Endodermal cell (in vitro differentiated cells): ENCODE measurements around the gene AGPAT3. TPM values are rescaled to one million over a fixed set of nuclear protein-coding genes. Genes with fewer than 3 reads are reported as not detected.
"Not testable (repeated sequence)": the region's sequence is repeated elsewhere in the genome, so short reads cannot be mapped to it uniquely, and the experiment has no call there.

Experiments
- DNase-seq: peaks from one replicate; pipeline ENCODE4 v3.0.0-alpha.2; 2017
- H3K27ac ChIP-seq: 2 replicates; pipeline ENCODE4 v1.5.1; 2013; ENCODE audit warnings: mild to moderate bottlenecking, low read depth, low read length, moderate library complexity
- H3K27me3 ChIP-seq: 2 replicates; pipeline ENCODE4 v1.6.1; 2013; ENCODE audit warnings: mild to moderate bottlenecking, low read length, moderate library complexity; ENCODE audit not compliant: insufficient read depth, control insufficient read depth, poor library complexity, severe bottlenecking
- H3K36me3 ChIP-seq: 2 replicates; pipeline ENCODE4 v1.7.0; 2013; ENCODE audit warnings: mild to moderate bottlenecking, low read length, moderate library complexity; ENCODE audit not compliant: control insufficient read depth, insufficient read depth
- H3K4me1 ChIP-seq: one replicate; pipeline ENCODE4 v1.7.0; 2013; ENCODE audit warnings: low read length; ENCODE audit not compliant: control insufficient read depth, insufficient read depth
- H3K4me3 ChIP-seq: 2 replicates; pipeline ENCODE4 v1.5.1; 2013; ENCODE audit warnings: mild to moderate bottlenecking, low read length, moderate library complexity
- H3K9ac ChIP-seq: 2 replicates; pipeline ENCODE4 v1.6.1; 2013; ENCODE audit warnings: mild to moderate bottlenecking, low read length, moderate library complexity; ENCODE audit not compliant: poor library complexity, severe bottlenecking; ENCODE audit errors: extremely low read depth
- H3K9me3 ChIP-seq: 2 replicates; pipeline ENCODE4 v1.6.1; 2013; ENCODE audit warnings: mild to moderate bottlenecking, low read length, moderate library complexity; ENCODE audit not compliant: control insufficient read depth
- H3K27ac Mint-ChIP-seq: 2 replicates; pipeline ENCODE4 v1.8.0; 2020; ENCODE audit warnings: mixed read lengths
- H3K27me3 Mint-ChIP-seq: 2 replicates; pipeline ENCODE4 v1.8.0; 2021; ENCODE audit warnings: mild to moderate bottlenecking, mixed read lengths; ENCODE audit not compliant: insufficient read depth
- H3K36me3 Mint-ChIP-seq: 2 replicates; pipeline ENCODE4 v1.8.0; 2020; ENCODE audit warnings: low read depth, mixed read lengths
- H3K4me1 Mint-ChIP-seq: 2 replicates; pipeline ENCODE4 v1.8.0; 2020; ENCODE audit warnings: mixed read lengths
- H3K4me3 Mint-ChIP-seq: 2 replicates; pipeline ENCODE4 v1.8.0; 2020; ENCODE audit warnings: mild to moderate bottlenecking, moderate library complexity, mixed read lengths
- H3K9me3 Mint-ChIP-seq: 2 replicates; pipeline ENCODE4 v1.8.0; 2020; ENCODE audit warnings: mild to moderate bottlenecking, mixed read lengths
- WGBS, 2 experiments: methylation state at CpG; one replicate each; pipeline versions ENCODE4 v1.1.5 to v1.1.7; 2013; ENCODE audit warnings: missing lambda C conversion rate in 2 of 2, mixed read lengths in 1 of 2; ENCODE audit not compliant: insufficient coverage in 1 of 2, insufficient read length in 1 of 2; 5-methylcytosine and 5-hydroxymethylcytosine counted together
- total RNA-seq, 2 donors: library from RNA; stranded (reverse); fragmentation: NEBNext Ultra II Directional in 1 of 2; extraction: Animal tissue kit (Norgen Biotek cat#: 25700) in 1 of 2; gene quantifications; 2 replicates in 1 of 2; 3 replicates in 1 of 2; pipeline ENCODE4 v1.2.1, GENCODE V29; 2021
- TF ChIP-seq, protein P1 (sequence below): fragments of 200-600 bp; sonication (generic); conservative IDR thresholded peaks from 2 replicates; pipeline ENCODE4 v1.5.0; 2021; ENCODE audit warnings: antibody characterized with exemption, mild to moderate bottlenecking

The AGPAT3 gene
- total RNA-seq, 2 donors from 2014 or later: 44.0 to 74.4 TPM

GRCh38 chr21:43840259-43840658 is 24.8 kb upstream of the AGPAT3 start:
- no peaks in the 10 kb centered on the region for H3K4me1 Mint-ChIP-seq
- Histone ChIP-seq H3K9me3 (no peaks in the 10 kb centered on the region), H3K9ac (no peak overlapping the region), H3K27me3 (no peaks in the 10 kb centered on the region), H3K4me3 (no peak overlapping the region), H3K4me1 (no peaks in the 10 kb centered on the region), H3K36me3 (no peaks in the 10 kb centered on the region), H3K27ac (no peak overlapping the region)
- H3K36me3 Mint-ChIP-seq: no peaks in the 10 kb centered on the region
- no peaks in the 10 kb centered on the region for H3K27me3 Mint-ChIP-seq
- TF ChIP-seq, protein P1, sequence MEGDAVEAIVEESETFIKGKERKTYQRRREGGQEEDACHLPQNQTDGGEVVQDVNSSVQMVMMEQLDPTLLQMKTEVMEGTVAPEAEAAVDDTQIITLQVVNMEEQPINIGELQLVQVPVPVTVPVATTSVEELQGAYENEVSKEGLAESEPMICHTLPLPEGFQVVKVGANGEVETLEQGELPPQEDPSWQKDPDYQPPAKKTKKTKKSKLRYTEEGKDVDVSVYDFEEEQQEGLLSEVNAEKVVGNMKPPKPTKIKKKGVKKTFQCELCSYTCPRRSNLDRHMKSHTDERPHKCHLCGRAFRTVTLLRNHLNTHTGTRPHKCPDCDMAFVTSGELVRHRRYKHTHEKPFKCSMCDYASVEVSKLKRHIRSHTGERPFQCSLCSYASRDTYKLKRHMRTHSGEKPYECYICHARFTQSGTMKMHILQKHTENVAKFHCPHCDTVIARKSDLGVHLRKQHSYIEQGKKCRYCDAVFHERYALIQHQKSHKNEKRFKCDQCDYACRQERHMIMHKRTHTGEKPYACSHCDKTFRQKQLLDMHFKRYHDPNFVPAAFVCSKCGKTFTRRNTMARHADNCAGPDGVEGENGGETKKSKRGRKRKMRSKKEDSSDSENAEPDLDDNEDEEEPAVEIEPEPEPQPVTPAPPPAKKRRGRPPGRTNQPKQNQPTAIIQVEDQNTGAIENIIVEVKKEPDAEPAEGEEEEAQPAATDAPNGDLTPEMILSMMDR: no peak
- peaks cover 6% of the 10 kb centered on the region for H3K9me3 Mint-ChIP-seq
- H3K4me3 Mint-ChIP-seq: no peak overlapping the region
- H3K27ac Mint-ChIP-seq: no peak overlapping the region
- 86 to 95% methylated on average over 2 to 3 of the region's 3 CpGs for WGBS, 2 experiments
- DNase-seq: no peak

GRCh38 chr21:43842742-43843141 is 22.3 kb upstream of the AGPAT3 start:
- Mint-ChIP-seq H3K4me1 (no peaks in the 10 kb centered on the region), H3K27me3 (peaks cover 2% of the 10 kb centered on the region), H3K9me3 (no peaks in the 10 kb centered on the region), H3K27ac (no peak overlapping the region), H3K36me3 (no peaks in the 10 kb centered on the region), H3K4me3 (no peak overlapping the region)
- TF ChIP-seq, protein P1: no peak
- Histone ChIP-seq H3K4me3 (no peak overlapping the region), H3K27me3 (no peaks in the 10 kb centered on the region), H3K27ac (no peak overlapping the region), H3K4me1 (no peaks in the 10 kb centered on the region), H3K36me3 (no peaks in the 10 kb centered on the region), H3K9me3 (no peaks in the 10 kb centered on the region), H3K9ac (no peak overlapping the region)
- WGBS, 2 experiments: 92% methylated on average over 2 of the region's 2 CpGs; no CpG with 5 or more reads in 1 of the 2 experiments
- DNase-seq: no peak

DNA sequence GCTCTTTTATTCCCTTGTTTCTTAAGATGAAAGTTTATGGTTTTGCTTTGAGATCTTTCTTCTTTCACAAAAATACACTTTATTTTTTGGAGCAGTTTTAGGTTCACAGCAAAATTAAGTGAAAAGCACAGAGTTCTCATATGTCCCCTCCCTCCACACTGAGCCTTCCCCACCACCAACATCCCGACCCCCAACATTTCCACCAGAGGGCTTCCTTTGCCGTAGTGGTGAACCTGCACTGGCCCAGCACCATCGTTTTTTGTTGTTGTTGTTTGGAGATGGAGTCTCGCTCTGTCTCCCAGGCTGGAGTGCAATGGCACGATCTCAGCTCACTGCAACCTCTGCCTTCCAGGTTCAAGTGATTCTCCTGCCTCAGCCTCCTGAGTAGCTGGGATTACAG is 20.1 kb upstream of the AGPAT3 start:
- WGBS, 2 experiments: 81% methylated on average over 5 of the region's 5 CpGs; no CpG with 5 or more reads in 1 of the 2 experiments
- not testable (repeated sequence) for H3K4me3 ChIP-seq, H3K9me3 ChIP-seq, H3K27me3 Mint-ChIP-seq, H3K9me3 Mint-ChIP-seq, H3K27ac Mint-ChIP-seq, H3K4me1 Mint-ChIP-seq, H3K27ac ChIP-seq, H3K4me1 ChIP-seq, H3K36me3 Mint-ChIP-seq, H3K36me3 ChIP-seq, H3K4me3 Mint-ChIP-seq, H3K27me3 ChIP-seq, H3K9ac ChIP-seq
- DNase-seq: peak; percentile 61
- TF ChIP-seq, protein P1: peak; percentile 60
